ENCODE data around the gene MCTP1.

The MCTP1 gene

DNA sequence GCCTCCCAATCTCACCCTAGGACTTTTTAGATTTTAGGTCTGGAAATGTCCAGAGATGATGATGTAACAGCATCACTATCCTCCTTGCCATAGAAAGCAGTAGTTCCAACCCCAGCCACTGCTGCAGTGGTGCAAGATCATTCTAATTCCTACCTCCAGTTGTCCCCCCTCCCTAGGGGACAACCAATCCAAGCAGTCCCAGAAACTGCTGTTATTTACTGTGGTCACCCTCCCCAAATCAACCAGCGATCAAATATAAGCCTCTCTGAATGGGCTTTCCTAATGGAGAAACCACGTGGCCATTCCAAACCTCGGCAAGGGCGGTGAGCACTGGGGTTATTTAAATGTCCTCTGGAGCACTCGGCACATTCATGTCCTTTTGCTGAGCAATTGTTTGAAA is 506.6 kb downstream of the MCTP1 start:
- Mint-ChIP-seq H3K4me3 (no peak overlapping the region), H3K27me3 (ENCODE audit: low read depth) (peaks cover 56% of the 10 kb centered on the region), H3K27ac (no peak overlapping the region), H3K9me3 (peaks cover 3% of the 10 kb centered on the region), H3K4me1 (ENCODE audit: low read depth) (no peaks in the 10 kb centered on the region), H3K36me3 (ENCODE audit: low read depth) (no peaks in the 10 kb centered on the region)

DNA sequence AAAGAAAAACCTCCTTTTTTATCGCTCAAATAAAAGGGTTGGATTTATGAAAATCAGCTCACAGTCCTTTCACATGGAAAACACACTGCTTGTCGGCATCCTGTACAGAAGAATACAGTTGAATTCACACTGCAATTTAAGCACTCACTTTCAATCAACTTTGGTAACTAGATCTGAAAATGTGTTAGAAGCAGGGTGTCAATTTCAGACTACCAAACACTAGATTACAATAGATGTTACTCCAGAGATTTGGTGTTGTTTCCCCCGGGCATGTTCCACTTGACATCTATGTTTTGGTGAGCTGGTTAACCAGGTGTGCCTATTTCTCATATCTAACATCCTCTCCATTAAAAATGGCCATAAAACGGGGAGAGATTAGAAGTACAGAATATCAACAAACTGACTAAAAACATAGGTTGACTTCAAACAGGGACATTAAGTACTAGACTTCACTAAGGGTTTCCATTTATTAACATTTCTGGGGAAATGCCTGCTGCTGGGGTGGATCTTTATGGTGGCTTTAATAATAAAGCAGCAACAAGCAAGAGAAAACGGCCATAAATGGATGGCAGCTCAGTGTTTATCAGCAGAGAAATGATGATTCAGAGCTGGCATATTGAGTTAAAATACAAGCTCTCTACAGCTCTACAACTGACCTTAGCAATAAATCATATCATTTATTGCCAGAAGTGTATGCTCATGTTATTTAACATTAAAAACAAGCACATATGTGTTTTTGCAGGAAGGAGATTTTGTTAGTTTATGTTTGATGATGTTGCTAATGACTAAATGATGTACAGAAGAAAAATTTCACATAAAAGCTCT is 507.6 kb downstream of the MCTP1 start:
- peaks cover 46% of the 10 kb centered on the region for H3K27me3 Mint-ChIP-seq (ENCODE audit: low read depth)
- no peak overlapping the region for H3K27ac Mint-ChIP-seq
- no peaks in the 10 kb centered on the region for H3K36me3 Mint-ChIP-seq (ENCODE audit: low read depth)
- peaks cover 4% of the 10 kb centered on the region for H3K9me3 Mint-ChIP-seq
- H3K4me1 Mint-ChIP-seq (ENCODE audit: low read depth), result no peaks in the 10 kb centered on the region
- H3K4me3 Mint-ChIP-seq, result no peak overlapping the region

DNA sequence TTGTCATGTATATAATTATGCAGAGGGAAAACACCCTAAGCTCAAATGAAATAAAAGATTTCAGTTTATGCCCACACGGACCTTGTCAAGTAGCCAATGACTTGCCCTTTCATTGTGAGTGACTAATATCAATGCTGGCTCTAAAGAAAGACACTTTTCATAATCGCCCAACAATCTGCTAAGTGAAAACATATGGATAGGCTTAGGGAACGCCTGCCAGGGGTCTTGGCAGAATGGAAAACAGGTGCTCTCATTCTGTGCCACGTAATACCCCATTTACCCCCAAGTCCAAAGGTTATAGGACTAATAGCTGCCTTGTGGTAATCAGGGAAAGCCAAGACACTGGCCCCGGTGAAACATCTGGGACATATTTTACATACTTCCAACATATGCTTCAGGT is 508.7 kb downstream of the MCTP1 start:
- no peaks in the 10 kb centered on the region for H3K4me1 Mint-ChIP-seq (ENCODE audit: low read depth)
- peaks cover 39% of the 10 kb centered on the region for H3K27me3 Mint-ChIP-seq (ENCODE audit: low read depth)
- H3K9me3 Mint-ChIP-seq, result peaks cover 4% of the 10 kb centered on the region
- H3K4me3 Mint-ChIP-seq, result no peak overlapping the region
- no peak overlapping the region for H3K27ac Mint-ChIP-seq
- H3K36me3 Mint-ChIP-seq (ENCODE audit: low read depth), result no peaks in the 10 kb centered on the region

DNA sequence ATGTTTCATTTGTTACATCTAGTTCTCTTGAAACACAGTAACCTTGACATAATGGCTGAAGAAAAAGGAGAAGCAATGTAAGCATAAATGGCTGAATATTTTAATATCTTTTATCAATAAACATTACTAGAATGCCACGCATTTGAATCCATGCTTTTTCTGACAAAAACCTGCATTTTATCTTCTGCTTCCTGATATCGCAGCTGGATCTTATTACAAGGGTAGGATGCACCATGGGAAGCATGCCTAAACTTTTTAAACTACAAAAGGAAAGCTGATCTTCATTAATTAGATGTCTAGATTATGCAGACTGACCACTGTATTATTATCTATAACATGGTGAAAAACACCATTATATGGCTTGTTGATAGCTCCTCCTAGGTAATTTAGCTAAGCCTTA is 509.8 kb downstream of the MCTP1 start:
- Mint-ChIP-seq H3K4me1 (ENCODE audit: low read depth) (no peaks in the 10 kb centered on the region), H3K4me3 (no peak overlapping the region), H3K36me3 (ENCODE audit: low read depth) (no peaks in the 10 kb centered on the region), H3K9me3 (peaks cover 4% of the 10 kb centered on the region), H3K27me3 (ENCODE audit: low read depth) (peaks cover 36% of the 10 kb centered on the region), H3K27ac (no peak overlapping the region)

DNA sequence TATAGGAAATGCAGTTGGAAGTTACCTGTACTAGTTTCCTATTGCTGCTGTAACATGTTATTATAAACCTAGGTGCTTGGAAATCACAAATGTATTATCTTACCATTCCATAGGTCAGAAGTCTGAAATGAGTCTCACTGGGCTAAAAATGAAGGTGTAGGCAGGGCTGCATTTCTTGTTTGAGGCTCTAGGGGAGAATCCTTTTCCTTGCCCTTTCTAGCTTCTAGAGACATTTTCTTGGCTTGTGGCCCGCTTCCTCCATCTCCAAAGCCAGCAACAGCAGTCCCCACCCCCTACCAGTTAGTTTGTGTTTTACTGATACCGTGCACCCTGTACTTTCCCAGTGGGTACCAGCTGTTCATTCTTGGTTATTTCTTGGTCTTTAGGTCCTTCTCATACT is 513.2 kb downstream of the MCTP1 start:
- H3K4me3 Mint-ChIP-seq, result no peak overlapping the region
- peaks cover 29% of the 10 kb centered on the region for H3K27me3 Mint-ChIP-seq (ENCODE audit: low read depth)
- no peak overlapping the region for H3K27ac Mint-ChIP-seq
- H3K9me3 Mint-ChIP-seq, result peaks cover 4% of the 10 kb centered on the region
- no peaks in the 10 kb centered on the region for H3K4me1 Mint-ChIP-seq (ENCODE audit: low read depth)
- no peaks in the 10 kb centered on the region for H3K36me3 Mint-ChIP-seq (ENCODE audit: low read depth)

DNA sequence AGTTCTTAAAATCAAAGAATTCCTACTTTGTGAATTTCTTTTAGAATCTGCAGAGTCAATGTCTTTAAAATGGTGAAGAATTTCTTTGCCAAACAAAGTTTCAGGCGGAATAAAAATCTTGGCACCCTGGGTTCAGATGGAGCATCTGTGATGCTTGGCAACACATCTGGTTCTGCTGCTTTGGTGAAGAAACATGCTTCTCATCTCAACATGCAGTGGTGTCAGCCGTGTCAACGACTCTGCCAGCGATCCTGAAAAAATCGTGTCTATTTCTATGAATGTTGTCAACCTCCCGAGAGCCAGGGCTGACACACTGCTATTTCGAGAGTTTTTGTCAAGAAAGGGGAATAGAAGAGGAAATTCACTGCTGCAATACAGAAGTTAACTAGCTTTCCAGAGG is 514.9 kb downstream of the MCTP1 start:
- Mint-ChIP-seq H3K27me3 (ENCODE audit: low read depth) (peaks cover 24% of the 10 kb centered on the region), H3K9me3 (peaks cover 4% of the 10 kb centered on the region), H3K27ac (no peak overlapping the region), H3K4me1 (ENCODE audit: low read depth) (no peaks in the 10 kb centered on the region), H3K36me3 (ENCODE audit: low read depth) (no peaks in the 10 kb centered on the region), H3K4me3 (no peak overlapping the region)

DNA sequence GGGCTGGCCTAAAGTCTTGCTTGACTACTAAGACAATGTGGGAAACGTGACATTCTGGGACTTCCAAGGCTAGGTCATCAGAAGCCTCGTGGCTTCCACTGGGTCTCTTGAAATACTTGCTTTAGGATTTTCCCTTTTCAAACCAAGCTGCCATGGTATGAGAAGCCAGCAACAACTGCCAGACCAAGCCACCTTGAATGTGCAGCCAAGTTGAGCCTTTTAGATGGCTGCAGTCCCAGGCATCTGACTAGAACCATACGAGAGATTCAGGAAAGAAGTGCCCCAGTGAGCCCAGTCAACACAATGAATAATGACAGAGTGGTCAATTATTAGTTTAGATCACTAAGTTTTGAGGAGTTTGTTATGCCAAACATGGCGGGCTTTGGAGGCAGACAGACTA is 523.1 kb downstream of the MCTP1 start:
- Mint-ChIP-seq H3K27me3 (ENCODE audit: low read depth) (peaks cover 15% of the 10 kb centered on the region), H3K4me3 (no peak overlapping the region), H3K9me3 (no peaks in the 10 kb centered on the region), H3K36me3 (ENCODE audit: low read depth) (peaks cover 2% of the 10 kb centered on the region), H3K27ac (no peak overlapping the region), H3K4me1 (ENCODE audit: low read depth) (no peaks in the 10 kb centered on the region)

DNA sequence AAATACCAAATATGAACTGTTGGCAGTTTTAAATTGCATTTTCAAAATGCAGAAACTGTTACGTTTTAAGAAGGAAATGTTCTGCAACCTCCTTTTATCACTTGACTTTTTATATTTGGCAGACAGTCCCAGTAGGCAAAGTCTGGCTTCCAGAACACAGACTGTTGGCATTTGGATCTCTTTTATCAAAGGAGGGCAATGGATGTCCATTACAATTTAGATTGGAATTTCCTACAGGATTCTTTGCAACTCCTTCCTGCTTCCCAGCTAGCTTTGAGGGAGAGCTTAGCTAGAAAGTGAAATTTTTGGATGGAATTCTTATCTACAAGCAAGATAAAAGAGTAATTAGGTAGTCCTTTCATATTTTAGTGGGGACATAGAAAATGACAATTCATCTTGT is 523.8 kb downstream of the MCTP1 start:
- Mint-ChIP-seq H3K36me3 (ENCODE audit: low read depth) (peaks cover 2% of the 10 kb centered on the region), H3K27me3 (ENCODE audit: low read depth) (peaks cover 13% of the 10 kb centered on the region), H3K27ac (no peak overlapping the region), H3K4me1 (ENCODE audit: low read depth) (no peaks in the 10 kb centered on the region), H3K4me3 (no peak overlapping the region), H3K9me3 (no peaks in the 10 kb centered on the region)

DNA sequence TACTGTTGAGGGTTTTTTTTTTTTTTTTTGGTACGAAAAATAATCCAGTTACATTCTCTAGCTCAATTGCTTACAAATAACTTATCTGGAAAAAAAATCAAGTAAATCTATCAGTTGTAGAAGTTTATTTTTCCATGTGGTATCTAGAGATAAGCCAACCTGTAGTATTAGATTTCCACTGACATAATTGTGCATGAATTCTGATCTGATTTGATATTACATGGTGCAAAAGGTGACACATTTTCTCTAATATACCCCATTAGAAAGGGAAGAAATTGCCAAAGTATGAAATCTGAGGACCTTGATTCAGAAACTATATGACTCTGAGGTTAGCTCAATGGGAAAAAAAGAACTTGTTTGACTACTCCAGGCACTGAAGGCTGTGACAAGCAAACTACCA is 524.9 kb downstream of the MCTP1 start:
- no peaks in the 10 kb centered on the region for H3K9me3 Mint-ChIP-seq
- no peak overlapping the region for H3K27ac Mint-ChIP-seq
- H3K4me1 Mint-ChIP-seq (ENCODE audit: low read depth), result no peaks in the 10 kb centered on the region
- peaks cover 13% of the 10 kb centered on the region for H3K27me3 Mint-ChIP-seq (ENCODE audit: low read depth)
- H3K36me3 Mint-ChIP-seq (ENCODE audit: low read depth), result peaks cover 2% of the 10 kb centered on the region
- no peak overlapping the region for H3K4me3 Mint-ChIP-seq

DNA sequence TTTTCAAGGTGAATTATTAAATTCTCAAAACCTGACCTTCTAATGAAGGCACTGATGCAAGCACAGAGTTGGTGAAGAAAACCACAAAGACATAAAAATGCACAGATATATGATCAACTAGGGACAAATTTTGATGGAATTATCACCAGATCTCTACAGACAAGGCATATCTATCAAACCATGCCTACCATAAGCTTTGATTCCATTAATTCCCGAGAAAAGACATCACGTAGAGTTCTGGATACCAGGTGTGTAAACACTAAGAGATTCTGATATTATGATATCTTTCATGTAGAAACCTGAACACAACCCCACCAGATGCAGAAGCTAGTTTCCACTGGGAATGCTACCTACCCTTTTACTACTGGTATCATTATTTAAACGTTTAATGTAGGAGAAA is 525.9 kb downstream of the MCTP1 start:
- peaks cover 2% of the 10 kb centered on the region for H3K36me3 Mint-ChIP-seq (ENCODE audit: low read depth)

DNA sequence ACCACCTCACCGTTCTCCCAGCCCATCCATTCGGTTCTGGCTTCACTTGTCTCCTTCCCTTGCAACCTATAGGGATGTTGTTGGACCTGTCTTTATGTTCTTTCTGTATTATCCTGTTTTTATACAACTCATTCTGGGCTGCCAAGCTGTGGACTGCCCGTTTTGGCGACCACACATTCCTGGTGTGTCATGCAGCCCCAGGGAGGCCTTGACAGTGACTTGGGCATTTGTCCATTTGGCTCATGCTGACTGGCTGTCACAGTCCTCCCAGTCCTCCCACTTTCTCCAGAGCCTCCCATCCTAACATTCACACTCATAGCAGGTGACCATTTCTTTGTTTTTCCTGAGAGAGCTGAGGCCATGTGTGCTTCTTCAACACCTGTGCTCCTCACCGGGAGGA is 530.1 kb downstream of the MCTP1 start:
- no peaks in the 10 kb centered on the region for H3K4me1 Mint-ChIP-seq (ENCODE audit: low read depth)
- H3K36me3 Mint-ChIP-seq (ENCODE audit: low read depth), result no peaks in the 10 kb centered on the region
- H3K27me3 Mint-ChIP-seq (ENCODE audit: low read depth), result no peaks in the 10 kb centered on the region
- no peaks in the 10 kb centered on the region for H3K9me3 Mint-ChIP-seq
- no peak overlapping the region for H3K27ac Mint-ChIP-seq
- H3K4me3 Mint-ChIP-seq, result no peak overlapping the region

More for the DNA sequence above, 525.9 kb downstream of the MCTP1 start:
- Mint-ChIP-seq H3K27ac (no peak overlapping the region), H3K27me3 (ENCODE audit: low read depth) (peaks cover 13% of the 10 kb centered on the region), H3K9me3 (no peaks in the 10 kb centered on the region), H3K4me1 (ENCODE audit: low read depth) (no peaks in the 10 kb centered on the region), H3K4me3 (no peak overlapping the region)

DNA sequence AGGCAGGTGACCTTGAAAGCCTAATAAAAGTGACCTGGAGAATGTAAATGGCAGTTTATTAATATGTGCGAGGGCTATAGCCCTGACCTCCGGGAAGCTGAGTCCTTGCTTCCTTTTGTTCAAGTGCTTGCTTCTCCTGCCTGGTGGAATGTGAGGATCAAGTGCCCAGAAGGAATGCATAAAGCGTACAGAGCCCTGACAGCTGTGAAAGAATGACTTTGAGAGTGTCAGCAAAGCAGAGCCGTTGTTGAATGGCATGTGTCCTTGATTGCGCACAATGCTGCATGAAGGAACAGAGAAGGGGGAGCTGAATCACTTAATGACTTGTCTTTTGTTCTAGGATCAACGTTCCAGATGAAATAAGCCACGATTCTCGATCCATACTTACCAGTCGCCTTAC is 533.4 kb downstream of the MCTP1 start:
- no peaks in the 10 kb centered on the region for H3K36me3 Mint-ChIP-seq (ENCODE audit: low read depth)
- H3K27me3 Mint-ChIP-seq (ENCODE audit: low read depth), result no peaks in the 10 kb centered on the region
- no peaks in the 10 kb centered on the region for H3K9me3 Mint-ChIP-seq
- no peak overlapping the region for H3K4me3 Mint-ChIP-seq
- no peak overlapping the region for H3K27ac Mint-ChIP-seq
- peaks cover 10% of the 10 kb centered on the region for H3K4me1 Mint-ChIP-seq (ENCODE audit: low read depth)

DNA sequence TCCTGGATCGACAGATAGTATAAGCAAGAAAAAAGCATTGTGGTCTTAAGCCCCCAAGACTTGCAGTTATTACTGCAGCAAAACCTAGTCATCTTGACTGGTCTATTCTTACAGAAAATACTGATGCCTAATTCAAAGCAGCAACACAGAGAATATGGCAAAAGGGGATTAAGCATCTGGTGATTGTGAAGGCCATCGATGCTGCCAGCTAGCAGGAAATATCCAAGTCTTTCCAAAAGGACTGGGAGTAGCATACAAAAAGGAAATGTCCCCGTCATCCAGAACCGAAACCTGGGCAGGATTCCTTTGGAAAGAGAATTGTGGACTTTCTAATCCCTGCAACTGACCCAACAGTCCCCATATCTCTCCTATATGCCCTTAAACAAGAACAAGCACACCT is 534.2 kb downstream of the MCTP1 start:
- peaks cover 10% of the 10 kb centered on the region for H3K4me1 Mint-ChIP-seq (ENCODE audit: low read depth)
- H3K36me3 Mint-ChIP-seq (ENCODE audit: low read depth), result no peaks in the 10 kb centered on the region
- no peaks in the 10 kb centered on the region for H3K27me3 Mint-ChIP-seq (ENCODE audit: low read depth)
- no peak overlapping the region for H3K4me3 Mint-ChIP-seq
- H3K27ac Mint-ChIP-seq, result no peak overlapping the region
- no peaks in the 10 kb centered on the region for H3K9me3 Mint-ChIP-seq

DNA sequence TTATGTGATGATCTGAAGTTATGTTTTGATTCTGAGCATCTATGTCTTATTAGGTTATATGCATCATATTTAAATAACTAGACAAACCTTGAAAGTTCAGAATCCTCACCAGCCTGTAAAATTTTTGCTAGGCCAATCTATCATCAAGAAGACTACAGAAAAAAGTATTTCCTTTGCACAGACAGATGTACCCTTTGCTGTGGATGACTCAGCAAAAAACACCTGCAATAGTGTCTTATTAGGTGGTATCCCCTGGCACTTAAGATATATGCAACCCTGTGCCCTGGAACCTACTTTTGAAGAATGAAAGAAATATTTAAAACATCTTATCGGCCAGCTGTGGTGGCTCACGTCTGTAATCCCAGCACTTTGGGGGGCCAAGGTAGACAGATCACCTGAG is 535.9 kb downstream of the MCTP1 start:
- H3K4me1 Mint-ChIP-seq (ENCODE audit: low read depth), result peaks cover 10% of the 10 kb centered on the region
- H3K27ac Mint-ChIP-seq, result no peak overlapping the region

DNA sequence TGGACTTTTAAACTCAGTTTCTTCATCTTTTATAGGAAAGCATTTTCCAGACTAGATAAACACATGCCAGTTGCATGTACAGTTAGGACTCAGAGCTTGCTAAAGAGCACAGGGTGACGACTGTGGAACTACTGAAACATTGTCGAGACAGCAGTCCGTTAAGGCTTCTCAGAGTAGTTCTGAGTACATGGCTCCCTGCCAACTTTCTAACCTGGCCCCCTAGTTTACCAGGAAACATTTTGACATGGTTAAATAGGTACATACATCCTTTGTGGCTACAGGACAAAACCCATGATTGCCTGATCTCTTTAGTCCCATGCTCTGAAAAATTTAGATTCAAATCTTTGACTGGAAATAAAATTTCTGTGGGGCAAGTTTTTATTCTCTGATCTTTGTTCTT is 536.7 kb downstream of the MCTP1 start:
- H3K4me1 Mint-ChIP-seq (ENCODE audit: low read depth), result peaks cover 10% of the 10 kb centered on the region
- H3K27ac Mint-ChIP-seq, result no peak overlapping the region
- no peaks in the 10 kb centered on the region for H3K9me3 Mint-ChIP-seq
- H3K27me3 Mint-ChIP-seq (ENCODE audit: low read depth), result no peaks in the 10 kb centered on the region
- H3K4me3 Mint-ChIP-seq, result no peak overlapping the region
- H3K36me3 Mint-ChIP-seq (ENCODE audit: low read depth), result no peaks in the 10 kb centered on the region

More for the DNA sequence above, 535.9 kb downstream of the MCTP1 start:
- no peak overlapping the region for H3K4me3 Mint-ChIP-seq
- no peaks in the 10 kb centered on the region for H3K36me3 Mint-ChIP-seq (ENCODE audit: low read depth)
- H3K9me3 Mint-ChIP-seq, result no peaks in the 10 kb centered on the region
- H3K27me3 Mint-ChIP-seq (ENCODE audit: low read depth), result no peaks in the 10 kb centered on the region

DNA sequence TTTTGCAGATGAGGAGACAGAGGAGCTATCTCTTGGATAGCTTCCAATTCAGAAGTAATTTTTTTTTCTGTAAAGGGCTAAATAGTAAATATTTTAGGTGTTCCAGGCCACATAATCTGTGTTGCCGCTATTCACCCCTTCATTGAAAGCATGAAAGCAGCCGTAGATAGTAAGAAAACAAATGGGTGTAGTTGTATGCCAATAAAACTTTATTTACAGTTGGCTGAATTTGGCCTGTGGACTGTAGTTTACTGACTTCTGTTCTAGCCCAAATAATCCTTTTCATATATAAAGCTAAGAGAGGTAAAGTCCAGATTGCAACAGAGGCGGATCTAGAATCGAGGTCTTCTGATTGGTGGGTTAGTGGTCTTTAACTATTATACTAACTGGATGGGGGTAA is 537.5 kb downstream of the MCTP1 start:
- H3K4me3 Mint-ChIP-seq, result no peak overlapping the region

More for the DNA sequence above, 537.5 kb downstream of the MCTP1 start:
- peaks cover 10% of the 10 kb centered on the region for H3K4me1 Mint-ChIP-seq (ENCODE audit: low read depth)
- no peaks in the 10 kb centered on the region for H3K27me3 Mint-ChIP-seq (ENCODE audit: low read depth)
- H3K36me3 Mint-ChIP-seq (ENCODE audit: low read depth), result no peaks in the 10 kb centered on the region
- H3K9me3 Mint-ChIP-seq, result no peaks in the 10 kb centered on the region
- H3K27ac Mint-ChIP-seq, result no peak overlapping the region
